ENCODE results near the gene KCNMA1. TPM values are rescaled to one million over a fixed set of nuclear protein-coding genes. Genes with fewer than 3 reads are reported as not detected.

Gene KCNMA1
- total and polyA plus RNA-seq, 2 donors from 2014 or later: 4.2 to 8.9 TPM

DNA sequence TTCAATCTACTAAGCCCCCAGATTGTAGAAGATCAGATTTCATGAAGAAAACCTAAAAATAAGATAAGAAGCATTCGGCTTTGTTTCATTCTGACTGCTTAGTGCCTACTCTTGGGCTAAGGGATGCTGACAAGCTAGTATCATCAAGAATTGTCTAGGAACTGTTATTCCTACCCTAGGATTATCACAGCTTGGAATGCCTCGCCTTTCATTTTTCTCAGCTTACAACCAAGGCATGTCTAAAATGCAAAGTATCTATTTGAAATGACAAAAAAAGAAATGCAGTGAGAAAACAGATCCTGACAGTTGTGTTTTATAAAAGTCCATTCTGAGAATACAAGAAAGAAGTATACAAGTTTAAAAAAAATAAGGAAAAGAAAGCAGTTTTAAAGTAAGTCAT, 441.0 kb downstream of the KCNMA1 start:
- no peak overlapping the region for H3K27ac ChIP-seq (ENCODE audit: low read depth in 2 of 2, low read length in 2 of 2)
- TF ChIP-seq CTCF (IDR thresholded peaks at IDR 0.05; ENCODE audit: borderline replicate concordance, extremely low read depth, insufficient read depth): no peak
- intact Hi-C loops (cut with DNase I): no loop called here
- DNase-seq (no peak), FAIRE-seq (no peak)
- H3K9me3 ChIP-seq (ENCODE audit: control insufficient read depth in 2 of 3, insufficient read depth in 1 of 3, low read length in 3 of 3): no peaks in the 10 kb centered on the region
- H3K36me3 ChIP-seq (ENCODE audit: control insufficient read depth in 2 of 3, insufficient read depth in 3 of 3, low read length in 3 of 3): no peaks in the 10 kb centered on the region
- no peak overlapping the region for H3K9ac ChIP-seq (ENCODE audit: low read length in 3 of 3)
- no peaks in the 10 kb centered on the region for H3K27me3 ChIP-seq (ENCODE audit: control insufficient read depth, insufficient read depth, low read length)
- no peak overlapping the region for H3K4me3 ChIP-seq (ENCODE audit: low read length in 3 of 3)
- H3K4me1 ChIP-seq (ENCODE audit: control insufficient read depth in 2 of 3, insufficient read depth in 2 of 3, low read depth in 1 of 3, low read length in 3 of 3): peaks cover 0 to 3% (median 0%) of the 10 kb centered on the region in 3 donors

GRCh38 chr10:77195101-77195500, 442.5 kb downstream of the KCNMA1 start:
- TF ChIP-seq CTCF (IDR thresholded peaks at IDR 0.05; ENCODE audit: borderline replicate concordance, extremely low read depth, insufficient read depth): no peak
- H3K9me3 ChIP-seq (ENCODE audit: control insufficient read depth in 2 of 3, insufficient read depth in 1 of 3, low read length in 3 of 3): no peaks in the 10 kb centered on the region
- no peak overlapping the region for H3K4me3 ChIP-seq (ENCODE audit: low read length in 3 of 3)
- DNase-seq (no peak), FAIRE-seq (no peak)
- H3K36me3 ChIP-seq (ENCODE audit: control insufficient read depth in 2 of 3, insufficient read depth in 3 of 3, low read length in 3 of 3): no peaks in the 10 kb centered on the region
- H3K9ac ChIP-seq (ENCODE audit: low read length in 3 of 3): no peak overlapping the region
- intact Hi-C loops (cut with DNase I): no loop called here
- no peak overlapping the region for H3K27ac ChIP-seq (ENCODE audit: low read depth in 2 of 2, low read length in 2 of 2)
- no peaks in the 10 kb centered on the region for H3K4me1 ChIP-seq (ENCODE audit: control insufficient read depth in 2 of 3, insufficient read depth in 2 of 3, low read depth in 1 of 3, low read length in 3 of 3)
- H3K27me3 ChIP-seq (ENCODE audit: control insufficient read depth, insufficient read depth, low read length): no peaks in the 10 kb centered on the region

- Histone ChIP-seq H3K4me3 (ENCODE audit: low read length in 3 of 3) (no peak overlapping the region), H3K36me3 (ENCODE audit: control insufficient read depth in 2 of 3, insufficient read depth in 3 of 3, low read length in 3 of 3) (no peaks in the 10 kb centered on the region), H3K4me1 (ENCODE audit: control insufficient read depth in 2 of 3, insufficient read depth in 2 of 3, low read depth in 1 of 3, low read length in 3 of 3) (no peaks in the 10 kb centered on the region), H3K27ac (ENCODE audit: low read depth in 2 of 2, low read length in 2 of 2) (no peak overlapping the region), H3K9me3 (ENCODE audit: control insufficient read depth in 2 of 3, insufficient read depth in 1 of 3, low read length in 3 of 3) (no peaks in the 10 kb centered on the region), H3K9ac (ENCODE audit: low read length in 3 of 3) (no peak overlapping the region), H3K27me3 (ENCODE audit: control insufficient read depth, insufficient read depth, low read length) (no peaks in the 10 kb centered on the region)
- no peak for TF ChIP-seq CTCF (IDR thresholded peaks at IDR 0.05; ENCODE audit: borderline replicate concordance, extremely low read depth, insufficient read depth)
- peak in 2 of 5 donors; percentile 17 to 19 for DNase-seq
- FAIRE-seq: no peak
- intact Hi-C loops (cut with DNase I): no loop called here
These were observed 444.6 kb downstream of the KCNMA1 start for GRCh38 chr10:77193001-77193400.

GRCh38 chr10:77192402-77192801, 445.2 kb downstream of the KCNMA1 start:
- no peak for TF ChIP-seq CTCF (IDR thresholded peaks at IDR 0.05; ENCODE audit: borderline replicate concordance, extremely low read depth, insufficient read depth)
- intact Hi-C loops (cut with DNase I): no loop called here
- H3K9ac ChIP-seq (ENCODE audit: low read length in 3 of 3): no peak overlapping the region
- FAIRE-seq (no peak), DNase-seq (no peak)
- no peaks in the 10 kb centered on the region for H3K36me3 ChIP-seq (ENCODE audit: control insufficient read depth in 2 of 3, insufficient read depth in 3 of 3, low read length in 3 of 3)
- H3K9me3 ChIP-seq (ENCODE audit: control insufficient read depth in 2 of 3, insufficient read depth in 1 of 3, low read length in 3 of 3): no peaks in the 10 kb centered on the region
- no peaks in the 10 kb centered on the region for H3K4me1 ChIP-seq (ENCODE audit: control insufficient read depth in 2 of 3, insufficient read depth in 2 of 3, low read depth in 1 of 3, low read length in 3 of 3)
- H3K27me3 ChIP-seq (ENCODE audit: control insufficient read depth, insufficient read depth, low read length): no peaks in the 10 kb centered on the region
- H3K4me3 ChIP-seq (ENCODE audit: low read length in 3 of 3): no peak overlapping the region
- no peak overlapping the region for H3K27ac ChIP-seq (ENCODE audit: low read depth in 2 of 2, low read length in 2 of 2)

Measured in kidney (tissue), 14 donors.